GM23338 (cell line): ENCODE results near the gene MYT1. TPM values are rescaled to one million over a fixed set of nuclear protein-coding genes. Genes with fewer than 3 reads are reported as not detected.

Source experiments
- ATAC-seq: fragments of 200-7000 bp; cut with Tn5 transposase; 3 replicates; pipeline ENCODE4 v1.9.1; 2020
- DNase-seq: peaks from one replicate; pipeline ENCODE4 v3.0.0-alpha.2; 2015; ENCODE audit warnings: low spot score
- H2AFZ ChIP-seq: fragments of 200-600 bp; sonication (generic); 2 replicates; pipeline ENCODE4 v1.8.0; 2016; ENCODE audit warnings: antibody characterized with exemption, mild to moderate bottlenecking, moderate library complexity
- H3F3A ChIP-seq: fragments of 200-600 bp; sonication (generic); replicated peaks from 2 replicates; pipeline ENCODE4 v1.8.0; 2017; ENCODE audit warnings: antibody characterized with exemption, mixed run types, low read depth
- H3K27ac ChIP-seq: fragments of 200-600 bp; sonication (generic); 2 replicates; pipeline ENCODE4 v1.6.1; 2016; ENCODE audit warnings: low read depth
- H3K27me3 ChIP-seq: fragments of 200-600 bp; sonication (generic); 2 replicates; pipeline ENCODE4 v1.8.0; 2016; ENCODE audit warnings: mild to moderate bottlenecking, mixed run types, moderate library complexity; ENCODE audit not compliant: insufficient read depth
- H3K36me3 ChIP-seq: fragments of 200-600 bp; sonication (generic); 2 replicates; pipeline ENCODE4 v1.8.0; 2016; ENCODE audit warnings: mild to moderate bottlenecking; ENCODE audit not compliant: insufficient read depth
- H3K4me1 ChIP-seq: fragments of 200-600 bp; sonication (generic); 2 replicates; pipeline ENCODE4 v1.8.0; 2016; ENCODE audit warnings: mild to moderate bottlenecking, moderate library complexity; ENCODE audit not compliant: insufficient read depth
- H3K4me2 ChIP-seq: fragments of 200-600 bp; sonication (generic); 2 replicates; pipeline ENCODE4 v1.7.1; 2017; ENCODE audit warnings: mixed run types
- H3K4me3 ChIP-seq: fragments of 200-600 bp; sonication (generic); 2 replicates; pipeline ENCODE4 v1.6.1; 2016; ENCODE audit warnings: mixed run types
- H3K79me2 ChIP-seq: fragments of 200-600 bp; sonication (generic); replicated peaks from 2 replicates; pipeline ENCODE4 v1.8.0; 2017; ENCODE audit warnings: mild to moderate bottlenecking; ENCODE audit not compliant: insufficient read depth
- H3K9me2 ChIP-seq: fragments of 200-600 bp; sonication (generic); 2 replicates; pipeline ENCODE4 v1.8.0; 2017; ENCODE audit not compliant: insufficient read depth
- H4K20me1 ChIP-seq: fragments of 200-600 bp; sonication (generic); replicated peaks from 2 replicates; pipeline ENCODE4 v1.8.0; 2017; ENCODE audit warnings: mild to moderate bottlenecking; ENCODE audit not compliant: insufficient read depth
- H3K27ac Mint-ChIP-seq: 2 replicates; pipeline ENCODE4 v1.8.0; 2020; ENCODE audit warnings: inconsistent platforms, mild to moderate bottlenecking, moderate library complexity, mixed read lengths
- H3K27me3 Mint-ChIP-seq: 3 replicates; pipeline ENCODE4 v1.8.0; 2022; ENCODE audit warnings: low read depth, mild to moderate bottlenecking, moderate library complexity, mixed read lengths, inconsistent platforms; ENCODE audit not compliant: insufficient read depth, poor library complexity
- H3K36me3 Mint-ChIP-seq: 3 replicates; pipeline ENCODE4 v1.8.0; 2021; ENCODE audit warnings: low read depth, mild to moderate bottlenecking, inconsistent platforms, moderate library complexity, mixed read lengths
- H3K4me1 Mint-ChIP-seq: 3 replicates; pipeline ENCODE4 v1.8.0; 2020; ENCODE audit warnings: mild to moderate bottlenecking, inconsistent platforms, mixed read lengths
- H3K4me3 Mint-ChIP-seq: 3 replicates; pipeline ENCODE4 v1.8.0; 2021; ENCODE audit warnings: moderate library complexity, mild to moderate bottlenecking, inconsistent platforms, mixed read lengths
- H3K9me3 Mint-ChIP-seq: 3 replicates; pipeline ENCODE4 v1.8.0; 2020; ENCODE audit warnings: moderate library complexity, mild to moderate bottlenecking, inconsistent platforms, mixed read lengths
- ETS1 ChIP-seq: IDR thresholded peaks from 2 replicates; pipeline ENCODE4 v1.6.1; 2016; ENCODE audit warnings: antibody characterized with exemption
- EZH2 ChIP-seq: fragments of 200-600 bp; sonication (generic); IDR thresholded peaks from one replicate; pipeline ENCODE4 v1.8.0; 2017; ENCODE audit warnings: antibody characterized with exemption, mild to moderate bottlenecking, low read depth; ENCODE audit not compliant: unreplicated experiment
- EZH2phosphoT487 ChIP-seq: fragments of 200-600 bp; sonication (generic); IDR thresholded peaks from one replicate; pipeline ENCODE4 v1.8.1; 2018; ENCODE audit warnings: antibody characterized with exemption; ENCODE audit not compliant: unreplicated experiment
- NANOG ChIP-seq: IDR thresholded peaks from 2 replicates; pipeline ENCODE4 v1.6.1; 2016; ENCODE audit warnings: antibody characterized with exemption, borderline replicate concordance
- REST ChIP-seq: IDR thresholded peaks from one replicate; pipeline ENCODE4 v1.6.1; 2018; ENCODE audit warnings: antibody characterized with exemption; ENCODE audit not compliant: unreplicated experiment
- ZNF114 ChIP-seq: fragments of 250-450 bp; sonication (Bioruptor Pico); IDR thresholded peaks from 2 replicates; pipeline ENCODE4 v1.5.0; 2020; ENCODE audit warnings: mild to moderate bottlenecking, moderate library complexity
- ZNF462 ChIP-seq: fragments of 250-450 bp; sonication (Bioruptor Pico); IDR thresholded peaks from 2 replicates; pipeline ENCODE4 v1.5.0; 2020; ENCODE audit warnings: mild to moderate bottlenecking, moderate library complexity
- polyA plus RNA-seq: library from polyadenylated mRNA; unstranded; fragments of >200 nt; fragmentation: Nextera tagmentation; extraction: Ambion mirVana; gene quantifications from 2 replicates; pipeline ENCODE4 v1.2.1, GENCODE V29; 2016
- total RNA-seq: library from RNA; depleted of rRNA; stranded (reverse); fragments of >200 nt; shearing (Covaris generic); gene quantifications from 2 replicates; pipeline ENCODE4 v1.2.3, GENCODE V29; 2014

Gene MYT1
- total and polyA plus RNA-seq, 2 experiments from 2014 or later = 0.83 to 1.6 TPM

- Histone ChIP-seq H3K79me2 (peaks cover 22% of the 10 kb centered on the region), H3K27ac (no peak overlapping the region), H3K4me3 (no peak overlapping the region), H3K36me3 (no peaks in the 10 kb centered on the region), H3F3A (no peaks in the 10 kb centered on the region), H3K4me1 (peaks cover 21% of the 10 kb centered on the region), H3K9me2 (no peaks in the 10 kb centered on the region), H3K4me2 (no peak overlapping the region), H3K27me3 (no peaks in the 10 kb centered on the region), H2AFZ (no peak overlapping the region; the same call in 1 of the 2 replicates), H4K20me1 (peaks cover 4% of the 10 kb centered on the region)
- Mint-ChIP-seq H3K4me1 (peaks cover 17% of the 10 kb centered on the region; the same call in 2 of the 3 replicates), H3K4me3 (no peak overlapping the region), H3K27me3 (peaks cover 16% of the 10 kb centered on the region), H3K9me3 (no peaks in the 10 kb centered on the region; the same call in 2 of the 3 replicates), H3K36me3 (no peaks in the 10 kb centered on the region; the same call in 2 of the 3 replicates), H3K27ac (no peak overlapping the region)
- no peak for DNase-seq
- no peak for ATAC-seq
- TF ChIP-seq ZNF114 (no peak), EZH2 (no peak), ZNF462 (no peak), EZH2phosphoT487 (no peak), NANOG (no peak), ETS1 (no peak), REST (no peak)
Observed at GRCh38 chr20:64253000-64253383, 88.7 kb downstream of the MYT1 start.
